Measurements from ENCODE around the gene PECR. TPM values are rescaled to one million over a fixed set of nuclear protein-coding genes. Genes with fewer than 3 reads are reported as not detected.

Gene PECR
- total and polyA plus RNA-seq, 2 of the 13 experiments (the other 11 are each of a cell fraction or from before 2014, with no cell fraction given): 151 to 153 TPM

DNA sequence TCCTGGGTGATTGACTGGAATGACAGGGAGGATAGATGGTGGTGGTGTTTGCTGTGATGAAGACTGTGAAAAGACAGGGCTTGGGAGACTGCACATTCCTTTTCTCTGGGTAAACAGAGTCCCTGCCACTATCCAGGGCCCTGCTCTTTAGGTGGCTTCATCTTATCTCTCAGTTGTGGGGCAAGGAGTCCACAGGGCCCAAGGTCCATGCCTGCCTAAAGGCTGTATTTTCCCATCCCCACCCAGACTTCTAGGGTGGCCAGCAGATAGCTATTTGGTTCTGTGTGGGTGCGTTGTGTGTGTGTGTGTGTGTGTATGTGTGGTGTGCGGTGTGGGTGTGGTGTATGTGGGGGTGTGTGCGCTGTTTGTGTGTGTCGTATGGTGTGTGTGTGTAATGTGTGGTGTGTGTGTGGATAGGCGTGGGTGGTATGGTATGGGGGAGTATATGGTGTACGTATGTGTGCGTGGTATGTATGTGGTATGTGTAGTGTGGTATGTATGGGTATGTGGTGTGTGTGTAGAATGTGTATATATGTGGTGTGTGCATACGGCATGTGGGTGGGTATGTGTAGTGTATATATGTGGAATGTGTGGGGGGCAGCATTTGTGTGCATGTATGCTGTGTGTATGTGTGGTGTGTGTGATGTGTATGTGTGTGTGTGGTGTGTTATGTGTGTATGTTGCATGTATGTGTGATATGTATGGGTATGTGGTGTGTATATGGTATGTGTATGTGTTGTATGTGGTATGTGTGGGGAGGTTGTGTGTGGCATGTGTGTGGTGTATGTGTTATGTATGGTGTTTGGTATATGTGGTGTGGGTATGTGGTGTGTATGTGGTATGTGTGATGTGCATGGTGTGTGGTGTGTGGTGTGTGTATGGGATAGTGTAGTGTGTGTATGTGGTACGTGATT lies 17.1 kb upstream of the PECR start (continued):
- TF ChIP-seq ATF7 (IDR thresholded peaks at IDR 0.05) (0 out of 2 replicates have a peak, but pooled peaks have one; percentile 36), ATF7 (CRISPR knock-in tag; IDR thresholded peaks at IDR 0.05) (no peak), FOXP1 (IDR thresholded peaks at IDR 0.05) (peak; percentile 6; the same call in 1 of the 2 replicates), FOXP1 (CRISPR knock-in tag; IDR thresholded peaks at IDR 0.05) (no peak), SMARCE1 (IDR thresholded peaks at IDR 0.05; ENCODE audit: borderline replicate concordance) (no peak), CBX1 (IDR thresholded peaks at IDR 0.05; ENCODE audit: low read depth) (no peak), FOXK2 (IDR thresholded peaks at IDR 0.05) (0 out of 2 replicates have a peak, but pooled peaks have one; percentile 12), TRIM22 (IDR thresholded peaks at IDR 0.05) (0 out of 2 replicates have a peak, but pooled peaks have one; percentile 34), ZNF44 (CRISPR knock-in tag; IDR thresholded peaks at IDR 0.05) (no peak), ONECUT2 (CRISPR knock-in tag; IDR thresholded peaks at IDR 0.05) (0 out of 2 replicates have a peak, but pooled peaks have one; percentile 3), ZNF232 (CRISPR knock-in tag; IDR thresholded peaks at IDR 0.05; ENCODE audit: borderline replicate concordance) (no peak), ZNF569 (CRISPR knock-in tag; IDR thresholded peaks at IDR 0.05; ENCODE audit: borderline replicate concordance) (no peak), HMG20B (CRISPR knock-in tag; conservative IDR thresholded peaks at IDR 0.05) (no peak), ZNF292 (CRISPR knock-in tag; IDR thresholded peaks at IDR 0.05; ENCODE audit: borderline replicate concordance, low read depth) (no peak), GMEB2 (CRISPR knock-in tag; IDR thresholded peaks at IDR 0.05; ENCODE audit: low read depth) (no peak), ZBTB34 (CRISPR knock-in tag; IDR thresholded peaks at IDR 0.05) (no peak), SMAD9 (CRISPR knock-in tag; IDR thresholded peaks at IDR 0.05) (no peak), ZNF234 (CRISPR knock-in tag; conservative IDR thresholded peaks at IDR 0.05) (no peak), ZFP37 (CRISPR knock-in tag; IDR thresholded peaks at IDR 0.05; ENCODE audit: borderline replicate concordance) (no peak), HIC2 (CRISPR knock-in tag; IDR thresholded peaks at IDR 0.05; ENCODE audit: low read depth) (no peak), NBN (conservative IDR thresholded peaks at IDR 0.05) (peak; percentile 26; the same call in 1 of the 2 replicates), DZIP1 (CRISPR knock-in tag; IDR thresholded peaks at IDR 0.05) (no peak)
